ENCODE data around the gene TMEM214. TPM values are rescaled to one million over a fixed set of nuclear protein-coding genes. Genes with fewer than 3 reads are reported as not detected.
"Not testable (repeated sequence)": the region's sequence is repeated elsewhere in the genome, so short reads cannot be mapped to it uniquely, and the experiment has no call there.

TMEM214 gene
- total RNA-seq, 2 donors from 2014 or later, result 68.0 to 69.8 TPM

DNA sequence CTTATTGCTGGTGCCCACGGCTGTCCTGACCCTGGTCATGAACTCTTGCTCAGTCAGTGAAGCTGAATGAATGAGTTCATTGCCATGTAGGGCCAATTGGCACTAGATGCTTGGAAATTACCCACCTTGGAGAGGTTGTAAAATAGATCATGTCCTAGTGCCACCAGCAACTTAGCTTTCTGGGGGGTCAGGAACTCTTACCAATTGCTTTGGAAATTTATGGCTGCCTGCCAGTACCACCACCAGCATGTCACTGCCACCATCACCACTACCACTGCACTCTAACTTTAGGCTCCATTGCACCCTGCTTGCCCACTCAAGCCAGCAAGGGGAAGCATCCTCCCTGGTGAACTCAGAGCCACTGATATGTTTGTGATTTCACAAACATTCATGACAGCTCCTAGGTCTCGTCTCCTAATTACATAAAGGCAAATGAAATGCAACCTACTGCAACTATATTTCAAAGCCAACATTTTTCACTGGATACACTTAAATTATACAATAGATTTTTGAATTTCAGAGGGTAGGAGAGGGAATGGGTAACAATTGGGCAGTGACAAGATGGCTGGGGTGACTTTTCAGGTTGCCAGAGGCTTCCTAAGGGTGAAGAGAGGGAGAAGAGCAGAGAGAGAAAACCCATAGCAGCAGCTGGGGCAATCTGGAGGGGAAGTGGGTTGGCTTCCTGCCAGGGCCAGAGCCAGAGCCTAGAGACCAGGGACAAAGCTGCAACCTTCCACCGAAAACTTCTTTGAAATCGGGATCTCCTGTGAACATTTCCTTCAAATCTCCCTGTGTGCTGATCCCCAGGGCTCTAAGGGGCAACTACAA, 42.2 kb downstream of the TMEM214 start:
- intact Hi-C loops (cut with DNase I), result no loop called here

GRCh38 chr2:27075566-27075871, 42.8 kb downstream of the TMEM214 start:
- DNase-seq (ENCODE audit: low spot score); intact Hi-C loops (cut with DNase I): not testable (repeated sequence)

More for the DNA sequence above, 42.2 kb downstream of the TMEM214 start:
- no peak for DNase-seq (ENCODE audit: low spot score)

GRCh38 chr2:27076323-27076722, 43.6 kb downstream of the TMEM214 start:
- DNase-seq (ENCODE audit: low spot score), result no peak

GRCh38 chr2:27077231-27077630, 44.5 kb downstream of the TMEM214 start:
- no peak for DNase-seq (ENCODE audit: low spot score)
- intact Hi-C loops (cut with DNase I), result no loop called here

More at GRCh38 chr2:27076323-27076722, 43.6 kb downstream of the TMEM214 start:
- intact Hi-C loops (cut with DNase I), result no loop called here

GRCh38 chr2:27078267-27079194, 45.8 kb downstream of the TMEM214 start, which contains the start of gene EMILIN1:
EMILIN1 (plus strand) TSS chr2:27078615; CDS start chr2:27079066, 451 bp downstream.
- DNase-seq (ENCODE audit: low spot score), result peak; percentile 95
- intact Hi-C loops (cut with DNase I), result no loop called here

GRCh38 chr2:27079233-27080139, 46.7 kb downstream of the TMEM214 start:
- no peak for DNase-seq (ENCODE audit: low spot score)
- intact Hi-C loops (cut with DNase I), result loop anchor here (5.0 to 10.0 kb wide), 2 partner anchors 45 to 117 kb away; partner anchors contain the start of gene TMEM214 (in 2 of the 2)

- DNase-seq (ENCODE audit: low spot score), result peak; percentile 83
- intact Hi-C loops (cut with DNase I), result loop anchor here (5.0 to 10.0 kb wide), 2 partner anchors 45 to 118 kb away; partner anchors contain the start of gene TMEM214 (in 2 of the 2)
Observed at GRCh38 chr2:27080140-27080469, 47.3 kb downstream of the TMEM214 start.

DNA sequence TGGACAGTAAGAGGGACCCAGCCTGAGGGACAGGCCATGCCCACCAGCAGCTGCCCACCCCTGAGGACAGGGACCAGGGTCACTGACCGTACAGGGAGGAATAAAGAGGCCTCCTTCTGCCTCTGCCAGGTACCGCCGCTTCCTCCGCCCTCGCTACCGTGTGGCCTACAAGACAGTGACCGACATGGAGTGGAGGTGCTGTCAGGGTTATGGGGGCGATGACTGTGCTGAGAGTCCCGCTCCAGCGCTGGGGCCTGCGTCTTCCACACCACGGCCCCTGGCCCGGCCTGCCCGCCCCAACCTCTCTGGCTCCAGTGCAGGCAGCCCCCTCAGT, 47.8 kb downstream of the TMEM214 start:
- intact Hi-C loops (cut with DNase I), result loop anchor here (5.0 to 10.0 kb wide), 2 partner anchors 46 to 118 kb away; partner anchors contain the start of gene TMEM214 (in 2 of the 2)
- peak; percentile 80 for DNase-seq (ENCODE audit: low spot score)

DNA sequence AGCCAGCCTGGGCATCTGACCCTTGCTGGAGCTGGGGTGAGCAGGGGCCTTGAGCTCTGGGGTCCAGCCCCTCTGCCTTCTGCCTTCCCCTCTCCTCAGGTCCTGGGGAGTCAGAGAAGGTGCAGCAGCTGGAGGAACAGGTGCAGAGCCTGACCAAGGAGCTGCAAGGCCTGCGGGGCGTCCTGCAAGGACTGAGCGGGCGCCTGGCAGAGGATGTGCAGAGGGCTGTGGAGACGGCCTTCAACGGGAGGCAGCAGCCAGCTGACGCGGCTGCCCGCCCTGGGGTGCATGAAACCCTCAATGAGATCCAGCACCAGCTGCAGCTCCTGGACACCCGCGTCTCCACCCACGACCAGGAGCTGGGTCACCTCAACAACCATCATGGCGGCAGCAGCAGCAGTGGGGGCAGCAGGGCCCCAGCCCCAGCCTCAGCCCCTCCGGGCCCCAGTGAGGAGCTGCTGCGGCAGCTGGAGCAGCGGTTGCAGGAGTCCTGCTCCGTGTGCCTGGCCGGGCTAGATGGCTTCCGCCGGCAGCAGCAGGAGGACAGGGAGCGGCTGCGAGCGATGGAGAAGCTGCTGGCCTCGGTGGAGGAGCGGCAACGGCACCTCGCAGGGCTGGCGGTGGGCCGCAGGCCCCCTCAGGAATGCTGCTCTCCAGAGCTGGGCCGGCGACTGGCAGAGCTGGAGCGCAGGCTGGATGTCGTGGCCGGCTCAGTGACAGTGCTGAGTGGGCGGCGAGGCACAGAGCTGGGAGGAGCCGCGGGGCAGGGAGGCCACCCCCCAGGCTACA, 49.4 kb downstream of the TMEM214 start:
- no peak for DNase-seq (ENCODE audit: low spot score)
- intact Hi-C loops (cut with DNase I), result loop anchor here (5.0 to 10.0 kb wide), 2 partner anchors 47 to 120 kb away; partner anchors contain the start of gene TMEM214 (in 2 of the 2)

- no peak for DNase-seq (ENCODE audit: low spot score)
Observed at GRCh38 chr2:27082773-27083409, 50.1 kb downstream of the TMEM214 start.

DNA sequence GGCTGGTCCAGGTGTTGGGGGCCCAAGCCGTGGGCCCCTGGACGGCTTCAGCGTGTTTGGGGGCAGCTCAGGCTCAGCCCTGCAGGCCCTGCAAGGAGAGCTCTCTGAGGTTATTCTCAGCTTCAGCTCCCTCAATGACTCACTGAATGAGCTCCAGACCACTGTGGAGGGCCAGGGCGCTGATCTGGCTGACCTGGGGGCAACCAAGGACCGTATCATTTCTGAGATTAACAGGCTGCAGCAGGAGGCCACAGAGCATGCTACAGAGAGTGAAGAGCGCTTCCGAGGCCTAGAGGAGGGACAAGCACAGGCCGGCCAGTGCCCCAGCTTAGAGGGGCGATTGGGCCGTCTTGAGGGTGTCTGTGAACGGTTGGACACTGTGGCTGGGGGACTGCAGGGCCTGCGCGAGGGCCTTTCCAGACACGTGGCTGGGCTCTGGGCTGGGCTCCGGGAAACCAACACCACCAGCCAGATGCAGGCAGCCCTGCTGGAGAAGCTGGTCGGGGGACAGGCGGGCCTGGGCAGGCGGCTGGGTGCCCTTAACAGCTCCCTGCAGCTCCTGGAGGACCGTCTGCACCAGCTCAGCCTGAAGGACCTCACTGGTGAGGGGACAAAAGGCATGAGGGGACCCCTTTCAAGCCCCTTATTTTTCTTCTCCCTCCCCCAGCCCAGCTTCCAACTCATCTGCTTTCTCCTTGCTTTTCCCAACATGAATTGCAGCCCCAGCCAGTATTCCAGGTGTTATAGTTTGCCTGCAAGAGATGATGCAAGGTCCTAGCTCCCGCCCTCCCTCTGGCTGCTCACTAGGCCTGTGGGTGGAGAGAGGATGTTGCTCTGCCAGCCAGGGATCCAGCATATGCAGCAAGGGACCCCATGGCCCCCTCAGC, 50.9 kb downstream of the TMEM214 start:
- intact Hi-C loops (cut with DNase I), result loop anchor here (5.0 to 10.0 kb wide), 2 partner anchors 49 to 121 kb away; partner anchors contain the start of gene TMEM214 (in 2 of the 2)
- DNase-seq (ENCODE audit: low spot score), result peak; percentile 43

More at GRCh38 chr2:27082773-27083409, 50.1 kb downstream of the TMEM214 start:
- intact Hi-C loops (cut with DNase I), result loop anchor here (5.0 to 10.0 kb wide), 2 partner anchors 48 to 121 kb away; partner anchors contain the start of gene TMEM214 (in 2 of the 2)

DNA sequence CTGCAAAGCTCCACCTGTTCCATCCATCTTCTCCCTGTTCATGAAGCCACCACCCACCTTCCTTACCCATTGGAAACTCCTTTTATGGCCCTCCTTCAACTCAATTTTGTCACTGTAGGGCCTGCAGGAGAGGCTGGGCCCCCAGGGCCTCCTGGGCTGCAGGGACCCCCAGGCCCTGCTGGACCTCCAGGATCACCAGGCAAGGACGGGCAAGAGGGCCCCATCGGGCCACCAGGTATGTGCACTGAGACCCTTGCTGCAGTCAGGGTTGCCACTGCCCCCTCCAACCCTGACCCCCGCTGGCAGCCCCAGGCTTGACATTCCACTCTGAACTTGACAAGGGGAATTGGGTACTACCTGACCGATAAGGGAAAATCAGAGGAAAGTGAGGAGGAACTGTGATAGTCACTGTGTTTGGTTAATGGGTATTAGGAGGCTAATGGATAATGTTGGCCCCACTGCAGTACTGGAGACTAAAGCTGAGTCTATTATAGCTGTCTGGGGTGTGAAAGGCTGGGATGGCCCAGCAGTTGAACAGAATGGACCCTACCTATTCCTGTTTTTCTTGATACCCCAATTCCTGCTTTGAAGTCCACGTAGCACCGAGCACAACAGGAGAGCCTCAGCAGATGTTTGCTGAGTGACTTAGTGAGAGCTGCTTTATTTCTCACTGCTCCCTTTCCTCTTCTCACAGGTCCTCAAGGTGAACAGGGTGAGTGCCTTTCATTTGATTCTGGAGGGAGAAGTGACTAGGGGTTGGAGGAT, 51.7 kb downstream of the TMEM214 start:
- intact Hi-C loops (cut with DNase I), result loop anchor here (5.0 to 10.0 kb wide), 3 partner anchors 50 to 122 kb away; partner anchors contain the start of genes TMEM214 (in 2 of the 2) and MAPRE3 (in 1 of the 2)
- DNase-seq (ENCODE audit: low spot score), result no peak

DNA sequence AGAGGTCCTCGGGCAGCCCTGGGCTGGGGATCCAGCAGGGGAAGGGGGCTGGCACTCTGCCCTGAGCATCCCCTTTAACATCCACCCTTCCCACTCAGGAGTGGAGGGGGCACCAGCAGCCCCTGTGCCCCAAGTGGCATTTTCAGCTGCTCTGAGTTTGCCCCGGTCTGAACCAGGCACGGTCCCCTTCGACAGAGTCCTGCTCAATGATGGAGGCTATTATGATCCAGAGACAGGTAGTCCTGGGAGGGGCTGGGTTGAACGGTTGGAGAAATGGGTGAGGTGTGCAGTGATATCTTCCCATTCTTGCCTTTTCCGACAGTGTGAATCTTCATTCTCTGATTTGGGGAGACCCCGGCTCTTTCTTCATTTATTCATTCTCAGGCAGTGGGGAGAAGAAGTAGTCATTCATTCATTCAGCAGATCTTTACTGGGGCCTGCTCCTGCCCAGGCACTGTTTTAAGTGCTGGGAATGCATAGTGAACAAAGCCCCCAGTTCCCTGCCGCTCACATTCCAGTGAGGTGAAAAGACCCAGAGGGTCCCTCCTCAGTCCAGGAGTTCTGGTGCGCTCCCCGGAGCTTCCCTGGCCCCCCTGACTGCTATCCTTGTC, 52.4 kb downstream of the TMEM214 start:
- intact Hi-C loops (cut with DNase I), result loop anchor here (5.0 to 10.0 kb wide), 2 partner anchors 50 to 113 kb away; partner anchors contain the start of genes TMEM214 (in 2 of the 2) and MAPRE3 (in 1 of the 2)
- no peak for DNase-seq (ENCODE audit: low spot score)

- intact Hi-C loops (cut with DNase I), result loop anchor here (2.0 to 10.0 kb wide), 3 partner anchors 33 to 113 kb away; partner anchors contain the start of genes TMEM214 (in 2 of the 2) and MAPRE3 (in 1 of the 2)
- DNase-seq (ENCODE audit: low spot score), result peak; percentile 94
Observed at GRCh38 chr2:27085673-27086089, 52.9 kb downstream of the TMEM214 start.
